Astrocyte (in vitro differentiated cells and primary cell): ENCODE measurements around the gene UGT1A8. TPM values are rescaled to one million over a fixed set of nuclear protein-coding genes. Genes with fewer than 3 reads are reported as not detected.

ENCODE experiments used
- DNase-seq: peaks from one replicate; pipeline ENCODE4 v3.0.0-alpha.2; 2010; ENCODE audit warnings: low read depth
- FAIRE-seq: peaks from 2 replicates; lab custom pipeline; 2011; peaks lifted over from hg19 to GRCh38; lab: Jason Lieb, UNC
- H2AFZ ChIP-seq: 2 replicates; pipeline ENCODE4 v1.6.0; 2012; ENCODE audit warnings: low read depth, low read length, inconsistent platforms
- H3K27ac ChIP-seq: 2 replicates; pipeline ENCODE4 v1.5.1; 2011; ENCODE audit warnings: low read depth, low read length, inconsistent platforms
- H3K27me3 ChIP-seq: 2 replicates; pipeline ENCODE4 v1.6.0; 2011; ENCODE audit warnings: low read length, inconsistent platforms; ENCODE audit not compliant: insufficient read depth
- H3K36me3 ChIP-seq: 2 replicates; pipeline ENCODE4 v1.5.1; 2011; ENCODE audit warnings: low read length, inconsistent platforms; ENCODE audit not compliant: insufficient read depth
- H3K4me1 ChIP-seq: 2 replicates; pipeline ENCODE4 v1.5.1; 2011; ENCODE audit warnings: low read length, inconsistent platforms; ENCODE audit not compliant: insufficient read depth
- H3K4me2 ChIP-seq: 2 replicates; pipeline ENCODE4 v1.6.0; 2012; ENCODE audit warnings: low read length, inconsistent platforms
- H3K4me3 ChIP-seq: 2 replicates; pipeline ENCODE4 v1.5.1; 2011; ENCODE audit warnings: low read depth, mild to moderate bottlenecking, low read length, inconsistent platforms; ENCODE audit not compliant: insufficient read depth
- H3K79me2 ChIP-seq: 2 replicates; pipeline ENCODE4 v1.6.0; 2012; ENCODE audit warnings: mild to moderate bottlenecking, low read length, inconsistent platforms; ENCODE audit not compliant: insufficient read depth
- H3K9ac ChIP-seq: 2 replicates; pipeline ENCODE4 v1.6.0; 2012; ENCODE audit warnings: mild to moderate bottlenecking, low read length, inconsistent platforms
- H3K9me3 ChIP-seq: 2 replicates; pipeline ENCODE4 v1.5.1; 2012; ENCODE audit warnings: low read depth, mild to moderate bottlenecking, low read length, inconsistent platforms; ENCODE audit not compliant: insufficient read depth
- H4K20me1 ChIP-seq: 2 replicates; pipeline ENCODE4 v1.6.0; 2012; ENCODE audit warnings: low read length, inconsistent platforms; ENCODE audit not compliant: insufficient read depth
- H3K27ac Mint-ChIP-seq: one replicate; pipeline ENCODE4 v1.8.0; 2021; ENCODE audit warnings: mild to moderate bottlenecking, mixed read lengths; ENCODE audit not compliant: unreplicated experiment
- H3K27me3 Mint-ChIP-seq: one replicate; pipeline ENCODE4 v1.8.0; 2021; ENCODE audit warnings: low read depth, mixed read lengths; ENCODE audit not compliant: unreplicated experiment
- H3K36me3 Mint-ChIP-seq: one replicate; pipeline ENCODE4 v1.8.0; 2021; ENCODE audit warnings: low read depth, mixed read lengths; ENCODE audit not compliant: unreplicated experiment
- H3K4me1 Mint-ChIP-seq: one replicate; pipeline ENCODE4 v1.8.0; 2021; ENCODE audit warnings: low read depth, mixed read lengths; ENCODE audit not compliant: unreplicated experiment
- H3K4me3 Mint-ChIP-seq: one replicate; pipeline ENCODE4 v1.8.0; 2021; ENCODE audit warnings: mild to moderate bottlenecking, moderate library complexity, mixed read lengths; ENCODE audit not compliant: unreplicated experiment
- H3K9me3 Mint-ChIP-seq: one replicate; pipeline ENCODE4 v1.8.0; 2021; ENCODE audit warnings: mild to moderate bottlenecking, mixed read lengths; ENCODE audit not compliant: unreplicated experiment
- CTCF ChIP-seq: IDR thresholded peaks from 2 replicates; pipeline ENCODE4 v1.5.1; 2011; ENCODE audit warnings: low read depth, mild to moderate bottlenecking, inconsistent platforms, low read length, moderate library complexity; ENCODE audit not compliant: insufficient read depth
- EZH2 ChIP-seq: IDR thresholded peaks from 2 replicates; pipeline ENCODE4 v1.6.1; 2012; ENCODE audit warnings: mild to moderate bottlenecking, low read length, inconsistent platforms; ENCODE audit not compliant: insufficient read depth
- total RNA-seq: library from RNA; stranded (reverse); gene quantifications from 2 replicates; pipeline ENCODE4 v1.2.1, GENCODE V29; 2021

Gene UGT1A8
- total RNA-seq, 1 donor from 2014 or later: not detected

- Mint-ChIP-seq H3K27me3 (no peaks in the 10 kb centered on the region), H3K27ac (no peak overlapping the region), H3K36me3 (no peaks in the 10 kb centered on the region), H3K9me3 (no peaks in the 10 kb centered on the region), H3K4me1 (peaks cover 7% of the 10 kb centered on the region), H3K4me3 (no peak overlapping the region)
- TF ChIP-seq EZH2 (no peak), CTCF (no peak)
- no peak overlapping the region for H3K4me2 ChIP-seq
- H2AFZ ChIP-seq: no peak overlapping the region
- H3K4me1 ChIP-seq: peaks cover 13% of the 10 kb centered on the region
- no peaks in the 10 kb centered on the region for H3K27me3 ChIP-seq
- no peaks in the 10 kb centered on the region for H3K9me3 ChIP-seq
- no peak for FAIRE-seq
- peak; percentile 29 for DNase-seq
- peak overlapping the region; percentile 40 for H3K27ac ChIP-seq
- no peak overlapping the region for H3K4me3 ChIP-seq
- no peaks in the 10 kb centered on the region for H3K79me2 ChIP-seq
- no peak overlapping the region for H3K9ac ChIP-seq
- H4K20me1 ChIP-seq: no peaks in the 10 kb centered on the region
- no peaks in the 10 kb centered on the region for H3K36me3 ChIP-seq
These were observed 88.6 kb downstream of the UGT1A8 start for GRCh38 chr2:233705911-233706506.

- no peak for FAIRE-seq
- H3K27me3 ChIP-seq: no peaks in the 10 kb centered on the region
These were observed 89.3 kb downstream of the UGT1A8 start for GRCh38 chr2:233706720-233707119.

More at GRCh38 chr2:233706720-233707119, 89.3 kb downstream of the UGT1A8 start:
- H3K27me3 Mint-ChIP-seq: no peaks in the 10 kb centered on the region
- no peak overlapping the region for H2AFZ ChIP-seq
- no peaks in the 10 kb centered on the region for H3K79me2 ChIP-seq
- H3K9me3 ChIP-seq: no peaks in the 10 kb centered on the region
- peaks cover 13% of the 10 kb centered on the region for H3K4me1 ChIP-seq
- DNase-seq: peak; percentile 68
- H3K36me3 ChIP-seq: no peaks in the 10 kb centered on the region
- no peak overlapping the region for H3K27ac Mint-ChIP-seq
- no peak for TF ChIP-seq EZH2
- no peak for TF ChIP-seq CTCF
- no peak overlapping the region for H3K4me3 Mint-ChIP-seq
- peaks cover 7% of the 10 kb centered on the region for H3K4me1 Mint-ChIP-seq
- no peaks in the 10 kb centered on the region for H3K9me3 Mint-ChIP-seq
- peak overlapping the region; percentile 40 for H3K27ac ChIP-seq
- H4K20me1 ChIP-seq: no peaks in the 10 kb centered on the region
- no peaks in the 10 kb centered on the region for H3K36me3 Mint-ChIP-seq
- H3K4me2 ChIP-seq: no peak overlapping the region
- no peak overlapping the region for H3K9ac ChIP-seq
- H3K4me3 ChIP-seq: no peak overlapping the region
